T-helper 22 cell (primary cell): ENCODE results near the gene ZDHHC8.
"Not testable (repeated sequence)": the region's sequence is repeated elsewhere in the genome, so short reads cannot be mapped to it uniquely, and the experiment has no call there.

Source experiments
- DNase-seq: peaks from one replicate; pipeline ENCODE4 v3.0.0-alpha.2; 2020; ENCODE audit warnings: low read depth

The ZDHHC8 gene

GRCh38 chr22:20145206-20145831, 13.7 kb downstream of the ZDHHC8 start:
- DNase-seq: no peak

DNA sequence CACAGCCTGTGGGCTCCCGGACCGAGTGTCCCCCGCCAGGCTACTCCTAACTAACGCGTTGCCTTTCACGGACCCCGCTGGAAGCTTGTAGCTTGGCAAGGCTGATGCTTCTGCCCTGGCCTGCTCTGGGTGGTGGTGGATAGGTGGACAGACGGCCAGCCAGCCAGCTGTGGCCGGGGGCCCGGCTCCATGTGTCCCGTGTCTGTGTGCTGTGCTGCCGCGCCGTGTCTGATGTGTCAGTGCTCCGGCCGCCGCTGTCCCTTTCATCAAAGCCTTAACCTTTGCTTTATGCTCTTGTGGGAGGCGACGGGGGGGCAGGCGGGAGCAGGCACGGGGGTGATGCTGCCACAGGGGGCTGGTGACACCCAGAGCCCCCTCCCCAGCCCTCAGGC, 14.2 kb downstream of the ZDHHC8 start:
- no peak for DNase-seq

- DNase-seq: no peak
Observed at GRCh38 chr22:20146777-20147176, 15.2 kb downstream of the ZDHHC8 start.

DNA sequence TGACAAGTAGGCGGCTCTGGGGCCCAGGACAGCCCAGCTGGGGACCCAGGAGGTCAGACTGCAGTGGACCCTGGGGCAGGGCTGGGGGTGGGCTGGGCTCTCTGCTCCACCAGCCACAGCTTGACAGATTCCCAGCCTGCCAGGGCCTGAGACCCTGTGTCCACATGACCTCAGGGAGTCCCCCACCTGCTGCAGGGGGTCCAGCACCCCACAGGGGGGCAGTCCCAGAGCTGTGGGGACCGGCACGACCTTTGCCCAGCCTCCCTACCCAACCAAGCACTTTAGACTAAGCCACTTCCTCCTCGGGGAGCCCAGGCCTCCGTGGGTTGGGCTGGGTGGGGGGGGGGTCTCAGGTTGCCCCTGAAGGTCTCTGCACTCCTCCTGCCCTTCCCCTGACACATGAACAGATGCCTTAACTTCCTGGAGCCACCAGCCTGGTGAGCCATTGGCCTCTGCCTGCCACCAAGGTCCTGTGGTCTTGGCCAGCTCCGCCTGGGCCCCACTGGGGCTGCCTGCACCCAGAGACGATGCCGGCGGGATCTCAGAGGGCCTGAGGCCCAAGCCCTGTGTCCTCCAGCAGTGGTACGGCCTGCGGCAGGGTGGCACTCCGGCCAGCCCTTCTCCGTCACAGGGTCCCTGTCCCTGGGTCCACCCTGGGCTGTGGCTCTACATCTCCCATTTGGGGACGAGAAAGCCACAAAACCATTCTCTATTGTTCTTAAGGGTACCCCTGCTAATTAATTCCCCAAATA, 15.8 kb downstream of the ZDHHC8 start:
- DNase-seq: no peak

- no peak for DNase-seq
Observed at GRCh38 chr22:20148414-20148813, 16.8 kb downstream of the ZDHHC8 start.

DNA sequence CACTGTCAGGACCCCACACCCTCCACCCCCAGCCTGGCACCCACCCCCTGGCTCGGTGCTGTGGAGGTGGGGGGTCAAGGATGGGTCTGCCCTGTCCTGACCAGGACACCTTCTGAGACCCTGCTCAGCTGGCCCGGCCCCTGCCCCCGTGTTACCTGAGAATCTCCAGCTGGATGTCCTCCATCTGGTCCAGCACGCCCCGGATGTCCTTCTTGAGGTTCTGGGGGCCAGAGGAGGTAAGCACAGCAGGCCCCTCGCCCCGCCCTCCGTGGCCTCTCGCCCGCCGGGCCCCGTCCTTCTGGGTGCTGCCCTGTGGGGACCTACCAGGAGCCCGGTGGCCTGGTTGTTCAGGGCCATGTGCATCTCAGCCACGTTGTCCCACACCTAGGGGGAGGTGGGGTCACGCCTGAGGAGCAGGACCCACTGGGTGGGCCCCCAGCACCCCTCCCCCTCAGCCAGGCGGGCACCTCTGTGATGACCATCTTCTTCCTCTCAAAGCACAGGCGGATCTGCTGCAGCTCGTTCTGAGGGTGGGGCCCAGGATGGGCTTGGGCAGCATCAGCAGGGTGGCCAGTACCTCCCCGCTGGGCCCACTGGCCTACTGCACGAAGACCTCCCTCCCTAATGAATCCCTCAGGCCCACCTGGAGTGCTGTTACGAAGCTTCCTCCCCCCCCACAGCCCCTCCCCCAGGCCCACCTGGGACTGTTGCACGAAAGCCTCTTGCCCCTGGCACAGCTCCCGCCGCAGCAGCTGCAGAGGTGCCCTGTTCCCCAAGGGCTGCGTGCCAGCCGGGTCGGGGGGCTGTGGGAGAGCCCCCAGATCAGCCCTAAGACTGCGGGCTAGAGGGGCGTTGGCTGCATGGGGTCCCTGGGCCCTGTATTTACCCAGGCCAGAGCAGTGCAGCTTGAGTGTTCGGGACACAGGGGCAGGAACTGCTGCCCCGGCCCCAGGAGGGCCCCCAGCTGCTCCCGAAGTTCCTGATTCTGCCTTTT, 17.9 kb downstream of the ZDHHC8 start:
- no peak for DNase-seq

DNA sequence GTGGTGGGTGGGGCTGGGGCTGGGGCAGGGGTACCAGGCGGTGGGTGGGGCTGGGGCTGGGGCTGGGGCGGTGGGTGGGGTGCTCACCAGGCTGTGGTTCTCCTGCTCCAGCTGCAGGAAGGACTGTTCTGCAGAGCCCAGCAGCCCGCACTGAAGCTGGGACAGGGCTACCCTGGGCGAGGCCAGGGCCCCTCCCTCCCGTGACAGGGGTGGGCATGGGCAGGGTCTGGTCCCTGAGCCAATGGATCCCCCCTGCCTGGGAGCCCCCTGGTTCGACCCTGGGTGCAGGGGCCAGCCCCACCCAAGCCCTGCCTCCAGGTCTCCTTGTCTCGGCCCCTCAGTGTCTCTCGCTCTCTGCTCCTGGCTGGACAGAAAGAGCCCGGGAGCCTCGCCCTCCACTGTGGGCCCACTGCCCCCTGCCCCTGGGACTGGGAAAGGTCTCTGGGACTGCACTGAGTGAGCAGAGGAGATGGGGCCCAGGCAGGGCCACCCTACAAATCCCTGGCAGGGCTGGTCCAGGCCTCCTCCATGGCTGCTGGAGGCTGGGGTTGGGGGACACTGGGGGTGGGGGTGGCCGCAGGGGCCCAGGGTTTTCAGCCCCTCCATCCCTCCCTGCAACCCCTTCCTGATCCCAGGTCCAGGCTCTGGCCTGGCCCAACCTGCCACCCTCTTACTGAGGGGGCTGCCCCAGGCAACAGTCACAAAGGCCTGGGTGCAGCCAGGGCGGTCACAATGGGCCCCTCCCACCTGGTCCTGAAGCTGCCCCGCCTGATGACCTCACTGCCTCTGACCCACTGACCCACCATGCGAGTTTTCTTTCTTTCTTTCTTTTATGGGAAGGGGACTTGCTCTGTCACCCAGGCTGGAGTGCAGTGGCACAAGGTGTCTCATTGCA, 19.0 kb downstream of the ZDHHC8 start, which contains the start of gene CCDC188:
CCDC188 (minus strand) TSS at position 675 of the 895 bp plus-strand sequence; CDS start at position 606, 69 bp downstream.
- DNase-seq: no peak

GRCh38 chr22:20151276-20151588, 19.6 kb downstream of the ZDHHC8 start:
- no peak for DNase-seq

- no peak for DNase-seq
Observed at GRCh38 chr22:20152464-20152890, 20.9 kb downstream of the ZDHHC8 start.

GRCh38 chr22:20153945-20154344, 22.3 kb downstream of the ZDHHC8 start:
- no peak for DNase-seq

GRCh38 chr22:20154602-20155187, 23.1 kb downstream of the ZDHHC8 start:
- DNase-seq: no peak

GRCh38 chr22:20155330-20156041, 23.9 kb downstream of the ZDHHC8 start:
- DNase-seq: no peak

GRCh38 chr22:20156042-20156389, 24.4 kb downstream of the ZDHHC8 start:
- DNase-seq: no peak

DNA sequence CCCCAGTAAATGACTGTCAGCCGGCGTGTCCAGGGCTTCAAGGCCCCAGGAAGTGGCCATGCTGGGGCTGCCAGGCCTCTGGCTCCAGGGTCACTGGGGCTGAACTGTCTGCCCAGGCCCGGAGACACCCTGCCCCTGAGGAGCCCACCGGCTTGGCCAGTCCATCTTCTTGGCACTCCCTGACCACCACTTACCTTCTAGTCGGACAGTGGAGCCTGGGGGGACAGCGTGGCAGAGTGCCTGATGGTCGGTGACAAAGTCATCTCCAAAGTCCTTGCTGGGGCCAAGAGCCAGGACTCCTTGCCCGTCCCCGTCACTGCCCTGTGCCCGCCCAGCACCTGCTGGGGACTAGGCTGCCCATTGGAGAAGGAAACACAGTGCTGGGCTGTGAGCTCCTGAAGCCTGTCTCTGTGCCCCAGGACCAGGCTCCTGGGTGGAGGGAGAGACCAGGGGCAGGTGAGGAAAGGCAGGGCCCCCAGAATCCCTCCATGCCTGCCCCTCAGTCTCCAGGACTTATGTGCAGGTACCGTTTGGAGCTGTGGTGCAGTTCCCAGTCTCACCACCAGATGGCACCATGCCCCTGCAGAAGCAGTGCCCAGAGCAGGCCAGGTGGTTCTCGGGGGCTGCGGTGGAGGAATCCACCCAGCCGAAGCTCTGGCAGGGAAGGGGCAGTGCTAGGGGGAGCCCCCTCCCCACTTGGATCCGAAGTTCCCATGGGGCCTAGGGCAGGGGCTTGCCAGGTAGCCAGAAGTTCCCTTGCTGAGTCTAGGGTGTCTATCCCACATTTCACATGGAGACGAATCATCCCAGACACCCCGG, 25.2 kb downstream of the ZDHHC8 start:
- peak; percentile 59 for DNase-seq

GRCh38 chr22:20157430-20158183, 26.0 kb downstream of the ZDHHC8 start:
- no peak for DNase-seq

DNA sequence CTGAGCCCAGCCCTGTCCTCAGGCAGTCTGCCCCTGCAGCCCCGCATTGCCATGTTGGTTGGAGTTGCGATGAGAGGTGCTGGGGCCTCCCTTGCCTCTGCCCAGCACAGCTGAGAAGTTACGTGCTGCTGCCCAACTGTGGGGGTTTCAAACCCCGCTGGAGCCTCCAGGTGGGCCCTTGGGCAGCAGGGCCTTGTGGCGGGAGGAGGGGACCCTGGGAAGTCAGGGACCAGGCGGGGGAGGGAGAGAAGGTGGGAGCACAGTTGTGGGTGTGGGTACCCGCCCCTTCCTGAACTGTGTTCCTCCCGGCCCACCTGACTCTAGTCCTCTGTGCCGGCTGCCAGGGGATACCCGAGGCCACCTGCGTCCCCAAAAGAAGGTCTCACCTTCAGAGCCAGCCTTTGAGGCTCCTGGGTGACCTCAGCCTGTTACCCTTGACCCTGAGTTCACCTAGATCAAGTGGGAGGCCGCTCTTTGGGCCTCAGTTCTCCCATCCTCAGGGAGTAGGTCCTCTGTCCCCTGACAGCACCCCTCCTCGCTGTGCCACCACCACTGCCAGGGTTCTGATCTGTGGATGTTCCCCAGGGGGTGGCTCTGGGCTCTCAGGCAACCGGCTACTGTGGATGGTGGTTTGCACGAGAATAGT, 26.9 kb downstream of the ZDHHC8 start:
- no peak for DNase-seq

- no peak for DNase-seq
Observed at GRCh38 chr22:20159076-20159475, 27.5 kb downstream of the ZDHHC8 start.

DNA sequence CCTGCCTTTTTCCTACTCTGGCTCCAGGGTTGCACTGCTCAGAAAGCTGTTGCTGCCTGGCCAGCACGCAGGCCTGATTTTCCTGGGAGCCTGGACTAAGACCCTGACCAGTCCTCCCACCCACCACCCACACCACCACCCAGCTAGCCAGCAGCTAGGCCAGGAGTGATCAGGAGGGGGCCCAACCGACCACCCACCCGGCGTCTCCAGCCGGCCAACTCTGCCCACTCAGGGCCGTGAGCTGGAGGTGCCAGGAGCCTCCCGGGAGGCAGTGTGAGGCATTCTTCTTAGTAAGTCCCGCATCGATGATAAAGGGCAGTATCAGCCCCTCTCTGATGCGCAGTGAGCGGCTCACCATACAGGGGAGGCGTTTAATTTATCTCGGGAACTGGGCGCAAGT, 27.9 kb downstream of the ZDHHC8 start:
- DNase-seq: not testable (repeated sequence)
